IPS DF 4.7 (cell line): ENCODE measurements around the gene CDH12.
"Not testable (repeated sequence)": the region's sequence is repeated elsewhere in the genome, so short reads cannot be mapped to it uniquely, and the experiment has no call there.

ENCODE experiments used
- DNase-seq: peaks from one replicate; pipeline ENCODE4 v3.0.0-alpha.2; 2013; ENCODE audit warnings: low spot score; ENCODE audit errors: extremely low read depth

The CDH12 gene

GRCh38 chr5:22044229-22044628, 808.9 kb downstream of the CDH12 start:
- DNase-seq = no peak

DNA sequence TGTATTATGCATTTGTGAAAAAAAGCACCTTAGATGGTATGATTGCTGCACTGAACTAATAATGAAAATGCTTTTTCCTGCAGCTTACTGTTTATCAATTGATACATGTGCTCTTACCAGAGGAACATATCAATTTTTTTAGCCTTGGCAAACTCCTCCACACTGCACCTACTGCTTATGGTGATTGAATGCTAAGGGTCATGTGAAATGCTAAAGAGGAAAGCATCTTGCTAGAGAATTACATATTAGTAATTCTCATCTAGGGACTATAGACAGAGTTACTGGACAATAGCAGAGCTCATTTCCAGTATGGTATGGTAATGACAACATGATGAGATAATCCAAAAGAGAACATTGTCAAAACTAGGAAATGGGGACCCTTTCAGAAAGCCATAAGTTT, 817.1 kb downstream of the CDH12 start:
- no peak for DNase-seq

DNA sequence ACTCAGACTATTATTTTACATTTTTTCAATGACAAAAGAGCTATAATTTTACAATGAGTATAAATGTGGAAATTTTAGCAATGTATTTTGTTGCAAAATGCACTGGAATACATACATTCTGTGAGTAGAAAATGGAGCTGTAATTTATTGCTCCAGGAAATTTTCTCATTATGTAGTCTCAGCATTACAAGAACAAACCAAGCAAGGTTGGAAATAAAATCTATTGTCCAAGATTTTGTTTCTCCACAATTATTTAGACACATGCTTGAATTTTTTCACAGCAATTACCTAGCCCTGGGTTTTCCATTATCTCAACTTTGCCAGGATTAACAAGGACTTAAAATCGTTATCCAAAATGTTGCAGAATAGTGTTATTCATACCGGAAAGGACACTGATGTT, 820.1 kb downstream of the CDH12 start:
- DNase-seq = no peak

GRCh38 chr5:22023784-22024183, 829.4 kb downstream of the CDH12 start:
- no peak for DNase-seq

GRCh38 chr5:22012893-22013292, 840.3 kb downstream of the CDH12 start:
- not testable (repeated sequence) for DNase-seq

- DNase-seq = not testable (repeated sequence)
Observed at GRCh38 chr5:22010808-22011207, 842.3 kb downstream of the CDH12 start.

DNA sequence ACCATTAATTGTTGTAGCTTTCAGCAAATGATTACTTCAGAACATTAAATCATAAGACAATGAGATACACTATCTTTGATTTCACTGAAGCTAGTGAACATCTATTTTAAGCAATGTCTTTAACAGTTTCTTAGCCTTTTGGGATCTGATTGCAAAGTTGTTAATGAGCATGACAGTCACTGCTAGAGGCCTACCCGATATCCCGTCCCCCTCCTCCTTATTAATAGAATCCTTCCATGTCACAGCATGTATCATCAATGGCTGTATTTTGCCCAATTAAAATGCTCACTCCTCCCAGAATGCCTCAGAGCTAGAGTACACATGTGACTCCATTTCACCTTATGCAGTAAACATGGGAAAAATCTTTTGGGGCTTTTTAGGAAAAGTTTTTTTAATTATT, 852.0 kb downstream of the CDH12 start:
- not testable (repeated sequence) for DNase-seq

GRCh38 chr5:21985799-21986198, 867.3 kb downstream of the CDH12 start:
- not testable (repeated sequence) for DNase-seq

DNA sequence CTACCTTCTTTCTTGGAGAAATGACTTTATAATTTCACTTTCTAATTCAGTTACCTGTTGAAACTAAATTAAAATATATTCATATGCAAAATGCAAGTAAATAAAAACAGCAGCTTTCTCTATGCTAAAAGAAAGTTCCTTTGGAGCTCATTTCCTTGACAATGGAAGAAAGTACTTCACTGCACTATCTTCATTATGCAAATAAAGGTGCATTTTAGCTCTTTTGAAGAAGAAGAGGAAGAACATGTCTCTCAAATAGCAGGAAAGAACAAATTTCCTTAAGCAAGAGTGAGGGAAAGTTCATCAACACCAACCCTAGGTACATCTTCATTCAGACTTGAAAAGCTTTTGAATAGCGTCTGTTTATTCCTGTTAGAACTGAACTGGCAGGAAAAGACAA, 901.6 kb downstream of the CDH12 start:
- DNase-seq = not testable (repeated sequence)

GRCh38 chr5:21931116-21931515, 922.0 kb downstream of the CDH12 start:
- no peak for DNase-seq

DNA sequence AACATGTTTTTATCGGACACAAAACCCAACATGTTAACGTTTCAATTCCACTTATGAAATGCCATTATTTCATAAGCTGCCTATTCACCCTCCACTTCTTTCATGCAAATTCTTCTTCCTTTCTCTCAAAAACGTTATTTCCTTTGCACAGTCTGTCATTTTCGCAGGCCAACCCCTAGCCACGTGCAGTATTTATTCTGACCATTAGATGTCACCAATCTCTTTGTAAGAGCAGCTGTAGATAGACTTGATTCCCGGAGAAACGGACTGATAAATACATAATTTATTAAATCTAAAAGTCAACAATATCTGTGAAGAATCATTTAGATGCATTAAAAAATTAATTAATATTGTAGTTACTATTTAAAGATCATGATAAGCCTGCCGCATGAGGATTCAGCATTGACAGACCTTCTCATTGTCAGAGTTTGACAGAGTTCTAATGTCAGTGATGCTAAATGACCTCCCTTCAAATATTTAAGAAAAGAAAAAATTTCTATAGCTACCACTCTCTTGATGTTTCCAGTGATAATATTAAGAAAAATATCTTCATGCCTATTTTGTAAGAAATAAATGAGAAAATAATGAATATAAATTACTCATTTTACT, 933.6 kb downstream of the CDH12 start:
- DNase-seq = no peak

DNA sequence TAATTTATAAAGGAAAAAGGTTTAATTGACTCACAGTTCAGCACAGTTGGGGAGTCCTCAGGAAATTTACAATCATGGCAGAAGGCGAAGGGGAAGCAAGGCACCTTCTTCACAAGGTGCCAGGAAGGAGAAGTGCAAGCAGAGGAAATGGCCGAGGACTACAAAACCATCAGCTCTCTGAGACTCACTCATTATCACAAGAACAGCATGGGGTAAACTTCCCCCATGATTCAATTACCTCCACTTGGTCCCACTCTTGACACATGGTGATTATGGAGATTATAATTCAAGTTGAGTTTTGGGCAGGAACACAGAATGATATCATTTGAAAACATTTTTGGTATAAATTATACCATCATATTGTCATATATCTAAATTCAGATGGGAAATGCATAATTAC, 934.7 kb downstream of the CDH12 start:
- no peak for DNase-seq

DNA sequence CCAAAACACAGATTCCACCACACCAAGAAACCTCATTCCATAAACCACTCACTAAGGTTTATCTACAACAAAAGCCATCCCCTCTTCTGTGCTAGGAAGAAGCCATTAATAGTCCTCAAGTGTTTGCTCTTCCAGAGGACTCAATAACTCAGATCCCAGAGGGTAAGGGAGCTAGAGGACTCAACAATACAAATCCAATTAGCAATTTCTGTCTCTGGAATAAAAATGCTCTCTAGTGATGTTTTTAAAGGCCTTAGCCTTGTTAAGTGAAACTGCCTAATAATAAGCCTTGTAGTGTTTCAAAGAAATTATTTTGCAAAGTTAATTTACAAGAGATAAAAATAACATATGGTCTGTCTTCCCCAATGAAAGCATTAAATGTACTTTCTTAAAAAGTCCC, 942.4 kb downstream of the CDH12 start:
- DNase-seq = no peak

DNA sequence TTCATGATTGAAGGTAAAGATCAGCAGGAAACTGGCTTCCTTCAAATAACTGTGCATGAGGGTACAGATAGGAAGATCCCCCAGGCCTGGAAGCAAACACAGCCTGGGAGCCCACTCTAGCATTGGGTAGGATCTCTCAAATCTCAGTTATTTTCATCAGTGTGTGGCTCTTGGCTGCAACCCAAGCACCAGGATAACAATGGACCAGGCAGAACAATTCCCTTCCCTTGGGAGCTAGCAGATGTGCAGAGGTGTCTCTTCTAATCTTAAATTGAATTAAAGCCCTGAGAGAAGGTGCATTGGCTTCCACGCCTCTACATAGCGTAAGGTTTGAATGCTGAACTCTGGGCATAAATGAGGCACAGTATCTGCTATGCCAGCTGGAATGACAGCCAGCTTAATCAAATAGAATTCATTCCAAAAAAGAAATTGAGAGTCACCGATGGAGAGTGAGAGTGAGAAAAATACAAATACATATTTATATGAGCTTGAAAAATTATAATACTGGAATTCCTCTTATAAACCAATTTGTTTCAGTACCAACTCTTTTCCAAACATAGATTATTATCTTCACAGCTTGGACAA, 957.3 kb downstream of the CDH12 start:
- DNase-seq = no peak

DNA sequence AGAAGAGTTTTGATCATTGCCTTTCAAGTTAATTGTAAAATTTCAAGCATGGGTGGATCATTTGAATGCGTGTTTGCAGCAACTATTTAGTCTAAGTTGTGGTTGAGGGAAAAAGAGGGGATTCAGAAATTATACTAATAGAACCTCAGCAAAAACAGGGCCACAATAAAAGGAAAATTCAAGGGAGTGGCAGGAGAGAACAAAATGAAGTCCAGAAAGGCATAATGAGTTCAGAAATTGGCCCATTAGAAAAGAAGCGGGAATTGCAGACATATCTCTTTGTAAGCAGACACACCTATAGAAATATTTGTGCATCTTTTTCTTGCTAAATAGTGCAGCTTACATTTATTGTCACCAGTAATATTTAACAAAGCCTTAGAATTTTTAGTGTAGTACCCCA, 960.0 kb downstream of the CDH12 start:
- no peak for DNase-seq

GRCh38 chr5:21889581-21889980, 963.6 kb downstream of the CDH12 start:
- no peak for DNase-seq

- DNase-seq = no peak
Observed at GRCh38 chr5:21882074-21882745, 970.9 kb downstream of the CDH12 start.

DNA sequence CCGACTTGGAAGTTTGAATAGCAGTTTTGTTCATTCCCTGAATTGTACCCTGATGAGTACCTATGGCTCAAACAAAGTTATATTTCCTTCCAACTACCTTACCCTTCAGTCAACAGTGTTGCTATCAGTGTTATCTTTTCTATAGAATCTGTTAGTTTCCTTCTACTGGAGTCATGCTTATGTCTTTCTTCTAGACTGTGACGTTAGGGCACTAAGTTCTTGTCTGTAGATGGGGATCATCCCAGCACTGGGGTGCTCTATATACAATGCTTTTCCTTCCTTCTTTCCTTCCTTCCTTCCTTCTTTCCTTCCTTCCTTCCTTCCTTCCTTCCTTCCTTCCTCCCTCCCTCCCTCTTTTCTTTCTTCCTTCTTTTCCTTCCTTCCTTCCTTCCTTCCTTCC, 973.0 kb downstream of the CDH12 start:
- no peak for DNase-seq

DNA sequence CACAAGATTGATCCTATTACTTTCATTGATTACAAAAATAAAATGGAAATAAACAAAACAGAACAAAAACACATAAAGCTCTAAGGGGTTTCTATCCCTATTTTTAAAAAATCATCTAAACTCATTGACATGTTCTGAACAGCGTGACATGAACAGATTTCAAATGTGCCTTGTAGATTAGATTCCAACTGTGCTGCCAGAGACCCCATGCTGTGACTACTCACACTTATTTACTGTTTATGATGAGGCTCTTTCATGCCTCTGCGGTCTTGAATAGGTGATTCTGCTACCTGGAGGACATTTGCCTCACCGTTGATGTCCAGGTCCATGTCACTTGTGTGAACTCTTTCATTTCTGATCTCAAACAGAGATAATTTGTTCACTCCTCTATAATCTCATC, 990.2 kb downstream of the CDH12 start:
- DNase-seq = no peak

DNA sequence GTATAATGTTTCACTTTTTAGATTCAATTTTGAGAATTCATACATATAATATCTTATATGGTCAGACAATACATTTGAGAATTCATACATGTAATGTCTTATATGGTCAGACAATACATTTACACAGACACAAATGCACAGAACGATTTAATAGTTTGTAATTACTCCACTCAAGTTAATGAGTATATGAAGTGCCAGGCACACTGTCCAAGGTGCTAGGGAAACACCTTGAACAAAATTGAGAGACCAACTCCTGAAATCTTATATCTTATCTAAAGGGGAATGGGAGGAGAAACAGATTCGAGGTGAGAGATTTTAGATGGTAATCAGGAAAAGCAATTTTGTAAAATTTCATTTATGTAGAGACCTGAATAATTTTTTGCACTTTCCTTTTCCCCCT, 994.7 kb downstream of the CDH12 start:
- DNase-seq = no peak

DNA sequence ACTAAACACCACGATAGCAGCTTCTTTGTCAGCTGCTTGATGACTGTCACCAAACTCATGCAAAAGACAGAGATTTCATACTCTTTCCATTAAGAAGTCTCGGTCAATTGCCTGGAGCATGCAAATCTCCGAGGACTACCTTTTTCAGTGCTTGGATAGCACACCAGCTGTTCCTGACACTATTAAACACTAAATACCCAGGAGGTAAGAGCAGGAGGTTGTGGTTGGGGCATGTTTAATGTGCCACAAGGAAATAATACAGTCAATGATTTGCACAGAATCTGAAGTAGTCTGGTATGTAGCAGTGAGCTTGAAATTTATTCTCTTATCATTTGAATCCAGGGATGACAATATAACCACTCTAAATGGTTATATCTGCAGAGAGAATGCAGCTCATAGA, 996.2 kb downstream of the CDH12 start:
- DNase-seq = no peak

GRCh38 chr5:21847300-21847699, 1005.8 kb downstream of the CDH12 start:
- DNase-seq = no peak

GRCh38 chr5:21844960-21845359, 1008.2 kb downstream of the CDH12 start:
- DNase-seq = no peak
